ENCODE measurements around the gene SKP2.

The SKP2 gene

DNA sequence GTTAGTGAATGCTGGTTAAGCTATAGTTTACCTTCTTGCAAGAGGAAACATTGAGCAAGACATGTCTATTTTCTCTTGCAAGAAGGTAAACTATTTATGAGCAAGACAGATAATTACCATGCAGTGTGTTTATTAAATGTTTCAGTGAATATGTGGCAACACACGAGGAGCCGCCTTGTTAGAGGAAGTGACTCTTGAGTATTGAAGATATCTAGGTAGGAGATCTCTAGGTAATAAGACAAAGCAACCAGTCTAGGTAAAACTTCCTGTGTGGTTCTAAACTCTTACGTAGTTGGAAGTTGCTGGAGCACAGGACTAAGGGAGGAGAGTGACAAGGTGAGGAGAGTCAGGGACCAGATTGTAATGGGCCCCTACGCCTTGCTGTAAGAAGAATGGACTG is 16.8 kb downstream of the SKP2 start:
- Histone ChIP-seq H3K9me3 (no peaks in the 10 kb centered on the region), H3K27me3 (no peaks in the 10 kb centered on the region), H3K4me3 (no peak overlapping the region), H3K4me1 (no peaks in the 10 kb centered on the region), H3K36me3 (peaks cover 58 to 94% (median 74%) of the 10 kb centered on the region in 3 donors), H3K27ac (no peak overlapping the region)
- TF ChIP-seq, protein P1, sequence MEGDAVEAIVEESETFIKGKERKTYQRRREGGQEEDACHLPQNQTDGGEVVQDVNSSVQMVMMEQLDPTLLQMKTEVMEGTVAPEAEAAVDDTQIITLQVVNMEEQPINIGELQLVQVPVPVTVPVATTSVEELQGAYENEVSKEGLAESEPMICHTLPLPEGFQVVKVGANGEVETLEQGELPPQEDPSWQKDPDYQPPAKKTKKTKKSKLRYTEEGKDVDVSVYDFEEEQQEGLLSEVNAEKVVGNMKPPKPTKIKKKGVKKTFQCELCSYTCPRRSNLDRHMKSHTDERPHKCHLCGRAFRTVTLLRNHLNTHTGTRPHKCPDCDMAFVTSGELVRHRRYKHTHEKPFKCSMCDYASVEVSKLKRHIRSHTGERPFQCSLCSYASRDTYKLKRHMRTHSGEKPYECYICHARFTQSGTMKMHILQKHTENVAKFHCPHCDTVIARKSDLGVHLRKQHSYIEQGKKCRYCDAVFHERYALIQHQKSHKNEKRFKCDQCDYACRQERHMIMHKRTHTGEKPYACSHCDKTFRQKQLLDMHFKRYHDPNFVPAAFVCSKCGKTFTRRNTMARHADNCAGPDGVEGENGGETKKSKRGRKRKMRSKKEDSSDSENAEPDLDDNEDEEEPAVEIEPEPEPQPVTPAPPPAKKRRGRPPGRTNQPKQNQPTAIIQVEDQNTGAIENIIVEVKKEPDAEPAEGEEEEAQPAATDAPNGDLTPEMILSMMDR (IDR thresholded peaks at IDR 0.05): no peak
- intact Hi-C loops (cut with DNase I; ENCODE audit: low total_unique reads): no loop called here
- DNase-seq: no peak

DNA sequence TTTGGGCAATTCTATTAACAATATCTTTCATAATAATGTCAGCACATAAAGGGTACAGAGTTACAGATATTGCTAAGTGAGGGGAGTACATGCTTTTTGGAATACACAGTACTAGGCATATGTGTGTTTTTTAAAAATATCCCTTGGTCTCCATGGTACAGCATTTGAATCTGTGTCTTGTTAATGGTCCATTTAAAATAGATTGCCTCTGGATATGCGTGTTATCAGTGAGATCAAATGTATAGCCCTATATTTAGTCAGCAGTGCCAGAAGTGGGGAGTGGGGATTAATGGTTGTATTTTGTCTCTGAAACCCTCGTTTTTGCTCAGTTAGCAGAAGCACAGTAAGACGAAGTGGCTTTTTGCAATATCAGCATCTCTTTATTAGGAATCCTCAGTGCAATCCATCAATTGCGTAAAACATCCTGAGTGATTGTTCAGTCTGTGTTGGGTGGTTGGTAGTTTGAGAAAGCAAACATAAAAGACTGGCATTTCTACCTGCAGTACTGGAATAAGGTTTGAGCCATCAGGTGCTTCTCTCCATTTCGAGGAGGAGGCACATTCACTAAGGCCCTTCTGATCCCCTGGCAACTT is 19.0 kb downstream of the SKP2 start:
- Histone ChIP-seq H3K4me3 (no peak overlapping the region), H3K4me1 (no peaks in the 10 kb centered on the region), H3K27ac (no peak overlapping the region), H3K9me3 (no peaks in the 10 kb centered on the region), H3K36me3 (peaks cover 41 to 86% (median 60%) of the 10 kb centered on the region in 3 donors), H3K27me3 (no peaks in the 10 kb centered on the region)
- intact Hi-C loops (cut with DNase I; ENCODE audit: low total_unique reads): no loop called here
- no peak for DNase-seq
- TF ChIP-seq, protein P1 (IDR thresholded peaks at IDR 0.05): no peak

DNA sequence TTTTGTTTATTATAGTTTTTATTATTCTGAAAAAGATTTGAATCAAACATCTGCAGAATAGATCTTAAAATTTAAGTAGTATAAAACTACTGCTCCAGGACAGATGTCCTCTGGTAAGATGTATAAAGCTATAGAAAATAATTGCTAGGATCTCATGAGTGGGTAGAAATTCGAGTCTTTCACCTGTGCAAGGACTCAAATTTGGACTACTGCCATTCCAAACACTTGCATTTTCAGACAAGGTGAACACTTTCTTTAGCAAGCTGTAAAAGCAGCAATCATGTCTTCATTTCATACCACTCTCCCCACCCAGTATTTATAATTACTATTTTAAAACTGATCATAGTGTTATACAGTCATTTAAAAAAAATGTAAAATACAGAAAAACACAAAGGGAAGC is 20.7 kb downstream of the SKP2 start:
- Histone ChIP-seq H3K27ac (no peak overlapping the region), H3K27me3 (no peaks in the 10 kb centered on the region), H3K4me3 (no peak overlapping the region), H3K36me3 (peaks cover 30 to 77% (median 54%) of the 10 kb centered on the region in 3 donors), H3K4me1 (no peaks in the 10 kb centered on the region), H3K9me3 (no peaks in the 10 kb centered on the region)
- intact Hi-C loops (cut with DNase I; ENCODE audit: low total_unique reads): no loop called here
- TF ChIP-seq, protein P1 (IDR thresholded peaks at IDR 0.05): no peak
- no peak for DNase-seq

DNA sequence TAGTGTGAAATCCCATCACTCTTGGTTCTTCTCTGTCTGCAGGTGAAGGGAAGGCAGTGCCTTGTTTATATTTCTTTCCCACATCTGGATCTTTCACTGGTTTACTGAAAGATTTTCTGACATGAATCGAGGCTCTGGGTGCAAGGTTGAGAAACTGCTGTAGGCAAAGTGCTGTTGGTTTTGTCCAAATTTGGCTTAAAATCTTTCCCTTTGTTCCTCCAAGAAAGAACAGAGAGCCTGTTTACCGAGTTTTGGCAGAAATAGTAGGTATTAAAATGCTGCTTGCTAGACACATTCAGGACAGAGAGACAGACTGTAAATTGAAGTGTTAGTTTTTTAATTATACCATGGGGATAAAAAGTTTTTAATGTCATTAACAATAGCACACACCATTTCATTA is 21.5 kb downstream of the SKP2 start:
- TF ChIP-seq, protein P1 (IDR thresholded peaks at IDR 0.05): no peak
- no peaks in the 10 kb centered on the region for H3K9me3 ChIP-seq
- peaks cover 25 to 74% (median 48%) of the 10 kb centered on the region in 3 donors for H3K36me3 ChIP-seq
- H3K4me3 ChIP-seq: no peak overlapping the region
- H3K27ac ChIP-seq: no peak overlapping the region
- no peaks in the 10 kb centered on the region for H3K4me1 ChIP-seq
- no peak for DNase-seq
- intact Hi-C loops (cut with DNase I; ENCODE audit: low total_unique reads): no loop called here
- H3K27me3 ChIP-seq: no peaks in the 10 kb centered on the region

DNA sequence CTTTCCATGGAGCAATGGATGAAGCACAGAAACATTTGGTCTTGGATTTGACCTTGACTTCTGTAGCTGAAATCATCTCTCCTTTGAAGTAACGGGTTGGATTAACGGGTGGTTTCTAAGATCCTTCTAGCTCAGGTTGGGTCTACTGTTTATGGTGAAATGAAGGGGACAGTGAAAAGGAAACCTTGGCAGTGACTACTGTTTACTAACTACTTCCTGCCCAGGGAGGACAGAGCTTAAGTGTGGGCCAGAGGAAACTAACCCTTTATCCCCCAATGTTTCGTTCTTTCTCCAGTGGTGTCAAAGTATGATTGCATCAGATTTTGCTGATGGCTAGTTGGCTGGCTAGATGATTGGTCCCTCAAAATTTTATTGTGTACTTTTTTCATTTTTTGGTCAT is 22.2 kb downstream of the SKP2 start:
- TF ChIP-seq, protein P1 (IDR thresholded peaks at IDR 0.05): no peak
- no peak overlapping the region for H3K4me3 ChIP-seq
- H3K9me3 ChIP-seq: no peaks in the 10 kb centered on the region
- H3K27me3 ChIP-seq: no peaks in the 10 kb centered on the region
- no peak overlapping the region for H3K27ac ChIP-seq
- H3K4me1 ChIP-seq: no peaks in the 10 kb centered on the region
- no peak for DNase-seq
- intact Hi-C loops (cut with DNase I; ENCODE audit: low total_unique reads): no loop called here
- peaks cover 26 to 73% (median 47%) of the 10 kb centered on the region in 3 donors for H3K36me3 ChIP-seq

DNA sequence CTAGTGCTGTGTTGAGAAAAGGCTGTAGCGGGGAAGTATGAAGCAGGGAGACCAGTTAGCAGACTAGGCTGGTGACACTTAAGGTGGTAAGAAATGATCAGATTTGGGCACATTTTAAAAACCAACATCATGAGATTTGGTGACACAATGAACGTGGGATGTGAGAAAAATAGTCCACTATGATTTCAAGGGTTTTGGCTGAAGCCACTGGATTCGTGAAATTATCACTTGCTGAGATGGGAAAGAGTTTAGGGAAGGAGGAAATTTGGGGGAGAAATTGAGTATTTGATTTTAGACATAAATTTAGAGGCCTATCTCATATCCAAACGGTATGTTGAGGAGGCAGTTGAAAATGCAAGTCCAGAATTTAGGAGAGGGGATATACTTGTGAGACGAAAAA is 23.1 kb downstream of the SKP2 start:
- Histone ChIP-seq H3K4me3 (no peak overlapping the region), H3K9me3 (no peaks in the 10 kb centered on the region), H3K27me3 (no peaks in the 10 kb centered on the region), H3K27ac (no peak overlapping the region), H3K36me3 (peaks cover 25 to 72% (median 41%) of the 10 kb centered on the region in 3 donors), H3K4me1 (no peaks in the 10 kb centered on the region)
- TF ChIP-seq, protein P1 (IDR thresholded peaks at IDR 0.05): no peak
- DNase-seq: no peak
- intact Hi-C loops (cut with DNase I; ENCODE audit: low total_unique reads): no loop called here

Data from tibial artery (tissue), 4 donors.